HepG2 (cell line): Measurements from ENCODE around the gene EXOC7. TPM values are rescaled to one million over a fixed set of nuclear protein-coding genes. Genes with fewer than 3 reads are reported as not detected.
A peak's percentile ranks its signal among the peaks of the same experiment; 100 is the strongest.

ENCODE experiments used
- ARNT ChIP-seq: fragments of 450-650 bp; IDR thresholded peaks from 2 replicates; pipeline ENCODE4 v1.6.1; 2017
- BRCA1 ChIP-seq: sonication (generic); formaldehyde crosslinking; IDR thresholded peaks from 2 replicates; pipeline ENCODE4 v1.4.0; 2020; ENCODE audit warnings: missing genetic modification reagents
- CEBPG ChIP-seq: IDR thresholded peaks from 2 replicates; pipeline ENCODE4 v1.6.1; 2016
- FOXK2 ChIP-seq: fragments of 450-650 bp; IDR thresholded peaks from 2 replicates; pipeline ENCODE4 v1.6.1; 2016
- GABPB1 ChIP-seq: IDR thresholded peaks from 2 replicates; pipeline ENCODE4 v1.6.1; 2016; ENCODE audit warnings: mild to moderate bottlenecking, missing genetic modification reagents, moderate library complexity, missing compliant biosample characterization
- GTF2F1 ChIP-seq: fragments of 150-350 bp; IDR thresholded peaks from 2 replicates; pipeline ENCODE4 v1.6.1; 2014; ENCODE audit warnings: low read length
- MEIS2 ChIP-seq: sonication (generic); formaldehyde crosslinking; IDR thresholded peaks from 2 replicates; pipeline ENCODE4 v1.9.0; 2021; ENCODE audit warnings: mild to moderate bottlenecking, missing genetic modification reagents
- NRL ChIP-seq: sonication (generic); formaldehyde crosslinking; IDR thresholded peaks from 2 replicates; pipeline ENCODE4 v1.5.0; 2020; ENCODE audit warnings: missing genetic modification reagents, mild to moderate bottlenecking, moderate library complexity, borderline replicate concordance
- PAWR ChIP-seq: sonication (generic); formaldehyde crosslinking; IDR thresholded peaks from 2 replicates; pipeline ENCODE4 v1.4.0; 2020; ENCODE audit warnings: missing genetic modification reagents, mild to moderate bottlenecking, borderline replicate concordance
- POGZ ChIP-seq: sonication (generic); formaldehyde crosslinking; IDR thresholded peaks from 2 replicates; pipeline ENCODE4 v1.4.0; 2020; ENCODE audit warnings: mild to moderate bottlenecking, missing genetic modification reagents
- RNF2 ChIP-seq: fragments of 450-650 bp; conservative IDR thresholded peaks from 2 replicates; pipeline ENCODE4 v1.6.1; 2016; ENCODE audit warnings: low read depth
- SMAD9 ChIP-seq: sonication (generic); formaldehyde crosslinking; IDR thresholded peaks from 2 replicates; pipeline ENCODE4 v1.5.1; 2020; ENCODE audit warnings: mild to moderate bottlenecking, missing genetic modification reagents
- ZBTB1 ChIP-seq: sonication (generic); formaldehyde crosslinking; IDR thresholded peaks from 2 replicates; pipeline ENCODE4 v1.4.0; 2020; ENCODE audit warnings: missing genetic modification reagents, borderline replicate concordance
- ZNF605 ChIP-seq: sonication (generic); formaldehyde crosslinking; IDR thresholded peaks from 2 replicates; pipeline ENCODE4 v1.8.0; 2022; ENCODE audit warnings: mild to moderate bottlenecking, missing genetic modification reagents
- polyA plus RNA-seq, 8 experiments: library from polyadenylated mRNA; depleted of rRNA in 3 of 8; stranded (reverse) in 7 of 8; unstranded in 1 of 8; fragments of >200 nt; fragmentation: Illumina TruSeq in 4 of 8; extraction: Trizol in 4 of 8; gene quantifications; 2 replicates each; pipeline versions ENCODE4 v1.2.1 to v1.2.3, GENCODE V29; 2011 to 2016; ENCODE audit warnings: low read depth in 4 of 8, missing spikeins in 1 of 8, mixed read lengths in 1 of 8; ENCODE audit not compliant: insufficient read depth in 1 of 8
- total RNA-seq, 5 experiments: library from RNA; depleted of rRNA; stranded (reverse); fragments of >200 nt; fragmentation: Illumina TruSeq; extraction: Trizol; gene quantifications; 2 replicates each; pipeline ENCODE4 v1.2.3, GENCODE V29; 2016; ENCODE audit warnings: low read depth in 1 of 5
- TF ChIP-seq, protein P1 (sequence below): sonication (generic); formaldehyde crosslinking; IDR thresholded peaks from 2 replicates; pipeline ENCODE4 v1.4.0; 2020; ENCODE audit warnings: missing genetic modification reagents
- TF ChIP-seq, protein P2 (sequence below): fragments of 450-650 bp; IDR thresholded peaks from 2 replicates; pipeline ENCODE4 v1.6.1; 2017; ENCODE audit warnings: mild to moderate bottlenecking
- TF ChIP-seq, protein P3 (sequence below): sonication (generic); formaldehyde crosslinking; conservative IDR thresholded peaks from 2 replicates; pipeline ENCODE4 v1.4.0; 2020; ENCODE audit warnings: missing genetic modification reagents
- TF ChIP-seq, protein P4 (sequence below): sonication (generic); formaldehyde crosslinking; IDR thresholded peaks from 2 replicates; pipeline ENCODE4 v1.9.0; 2021; ENCODE audit warnings: missing genetic modification reagents, borderline replicate concordance
- TF ChIP-seq, protein P5 (sequence below): sonication (generic); formaldehyde crosslinking; IDR thresholded peaks from 2 replicates; pipeline ENCODE4 v1.4.0; 2020; ENCODE audit warnings: mild to moderate bottlenecking, missing genetic modification reagents
- TF ChIP-seq, protein P6 (sequence below): IDR thresholded peaks from 2 replicates; pipeline ENCODE4 v1.6.1; 2018; ENCODE audit warnings: missing genetic modification reagents

The EXOC7 gene
- total and polyA plus RNA-seq, 2 of the 13 experiments (the other 11 are each of a cell fraction or from before 2014, with no cell fraction given) = 86.9 to 116 TPM

DNA sequence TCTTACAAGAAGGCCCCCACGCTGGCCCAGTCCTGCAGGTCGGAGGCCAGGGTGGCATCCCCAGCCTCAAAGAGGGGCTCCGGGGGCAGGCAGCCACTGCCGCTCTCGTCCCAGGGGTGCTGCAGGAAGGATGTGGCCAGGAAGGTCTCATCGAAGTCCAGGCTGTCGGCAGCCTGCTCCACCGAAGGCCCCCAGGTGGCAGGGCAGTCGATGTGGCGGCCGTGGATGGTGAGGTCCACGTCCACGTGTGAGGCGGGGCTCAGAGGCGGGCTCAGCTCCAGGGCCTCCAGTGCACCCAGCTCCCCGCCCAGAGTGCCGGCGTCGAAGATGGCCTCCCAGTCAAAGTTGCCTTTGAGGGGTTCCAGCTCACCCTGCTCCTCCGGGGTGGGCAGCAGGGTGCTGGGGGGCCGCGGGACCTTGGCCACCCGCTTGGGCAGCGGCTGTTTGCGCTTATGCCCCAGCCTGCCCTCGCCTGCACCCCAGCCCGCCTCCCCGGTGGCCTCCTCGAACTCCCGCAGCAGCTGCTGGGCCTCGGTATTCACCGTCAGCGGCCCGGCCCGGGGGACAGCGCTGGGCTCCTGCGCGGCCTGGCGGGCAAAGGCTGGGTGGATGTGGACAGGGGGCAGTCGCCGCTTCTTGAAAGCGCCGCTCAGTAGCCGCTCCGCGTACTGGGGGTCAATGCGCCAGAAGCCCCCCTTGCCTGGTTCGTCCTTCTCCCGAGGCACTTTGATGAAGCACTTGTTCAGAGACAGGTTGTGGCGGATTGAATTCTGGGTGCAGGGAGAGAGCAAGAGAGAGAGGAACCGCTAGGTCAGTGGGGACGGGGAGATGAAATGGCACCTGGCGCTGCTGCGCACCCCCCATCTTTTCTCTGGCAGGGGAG lies 34.0 kb upstream of the EXOC7 start (continued):
- TF ChIP-seq, protein P1, sequence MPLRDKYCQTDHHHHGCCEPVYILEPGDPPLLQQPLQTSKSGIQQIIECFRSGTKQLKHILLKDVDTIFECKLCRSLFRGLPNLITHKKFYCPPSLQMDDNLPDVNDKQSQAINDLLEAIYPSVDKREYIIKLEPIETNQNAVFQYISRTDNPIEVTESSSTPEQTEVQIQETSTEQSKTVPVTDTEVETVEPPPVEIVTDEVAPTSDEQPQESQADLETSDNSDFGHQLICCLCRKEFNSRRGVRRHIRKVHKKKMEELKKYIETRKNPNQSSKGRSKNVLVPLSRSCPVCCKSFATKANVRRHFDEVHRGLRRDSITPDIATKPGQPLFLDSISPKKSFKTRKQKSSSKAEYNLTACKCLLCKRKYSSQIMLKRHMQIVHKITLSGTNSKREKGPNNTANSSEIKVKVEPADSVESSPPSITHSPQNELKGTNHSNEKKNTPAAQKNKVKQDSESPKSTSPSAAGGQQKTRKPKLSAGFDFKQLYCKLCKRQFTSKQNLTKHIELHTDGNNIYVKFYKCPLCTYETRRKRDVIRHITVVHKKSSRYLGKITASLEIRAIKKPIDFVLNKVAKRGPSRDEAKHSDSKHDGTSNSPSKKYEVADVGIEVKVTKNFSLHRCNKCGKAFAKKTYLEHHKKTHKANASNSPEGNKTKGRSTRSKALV = no peak
- peak; percentile 15; the same call in 1 of the 2 replicates for TF ChIP-seq GABPB1
- no peak for TF ChIP-seq ZBTB1
- TF ChIP-seq CEBPG (CRISPR knock-in tag) = no peak
- TF ChIP-seq SMAD9 (CRISPR knock-in tag) = 0 out of 2 replicates have a peak, but pooled peaks have one; percentile 61
- TF ChIP-seq, protein P2, sequence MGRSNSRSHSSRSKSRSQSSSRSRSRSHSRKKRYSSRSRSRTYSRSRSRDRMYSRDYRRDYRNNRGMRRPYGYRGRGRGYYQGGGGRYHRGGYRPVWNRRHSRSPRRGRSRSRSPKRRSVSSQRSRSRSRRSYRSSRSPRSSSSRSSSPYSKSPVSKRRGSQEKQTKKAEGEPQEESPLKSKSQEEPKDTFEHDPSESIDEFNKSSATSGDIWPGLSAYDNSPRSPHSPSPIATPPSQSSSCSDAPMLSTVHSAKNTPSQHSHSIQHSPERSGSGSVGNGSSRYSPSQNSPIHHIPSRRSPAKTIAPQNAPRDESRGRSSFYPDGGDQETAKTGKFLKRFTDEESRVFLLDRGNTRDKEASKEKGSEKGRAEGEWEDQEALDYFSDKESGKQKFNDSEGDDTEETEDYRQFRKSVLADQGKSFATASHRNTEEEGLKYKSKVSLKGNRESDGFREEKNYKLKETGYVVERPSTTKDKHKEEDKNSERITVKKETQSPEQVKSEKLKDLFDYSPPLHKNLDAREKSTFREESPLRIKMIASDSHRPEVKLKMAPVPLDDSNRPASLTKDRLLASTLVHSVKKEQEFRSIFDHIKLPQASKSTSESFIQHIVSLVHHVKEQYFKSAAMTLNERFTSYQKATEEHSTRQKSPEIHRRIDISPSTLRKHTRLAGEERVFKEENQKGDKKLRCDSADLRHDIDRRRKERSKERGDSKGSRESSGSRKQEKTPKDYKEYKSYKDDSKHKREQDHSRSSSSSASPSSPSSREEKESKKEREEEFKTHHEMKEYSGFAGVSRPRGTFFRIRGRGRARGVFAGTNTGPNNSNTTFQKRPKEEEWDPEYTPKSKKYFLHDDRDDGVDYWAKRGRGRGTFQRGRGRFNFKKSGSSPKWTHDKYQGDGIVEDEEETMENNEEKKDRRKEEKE = no peak
- no peak for TF ChIP-seq RNF2
- TF ChIP-seq ARNT = no peak
- no peak for TF ChIP-seq FOXK2
- no peak; the same call in 1 of the 2 replicates for TF ChIP-seq MEIS2 (CRISPR knock-in tag)
- TF ChIP-seq, protein P3, sequence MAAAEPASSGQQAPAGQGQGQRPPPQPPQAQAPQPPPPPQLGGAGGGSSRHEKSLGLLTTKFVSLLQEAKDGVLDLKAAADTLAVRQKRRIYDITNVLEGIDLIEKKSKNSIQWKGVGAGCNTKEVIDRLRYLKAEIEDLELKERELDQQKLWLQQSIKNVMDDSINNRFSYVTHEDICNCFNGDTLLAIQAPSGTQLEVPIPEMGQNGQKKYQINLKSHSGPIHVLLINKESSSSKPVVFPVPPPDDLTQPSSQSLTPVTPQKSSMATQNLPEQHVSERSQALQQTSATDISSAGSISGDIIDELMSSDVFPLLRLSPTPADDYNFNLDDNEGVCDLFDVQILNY (CRISPR knock-in tag) = no peak
- TF ChIP-seq GTF2F1 = no peak
- TF ChIP-seq BRCA1 (CRISPR knock-in tag) = no peak
- TF ChIP-seq, protein P4, sequence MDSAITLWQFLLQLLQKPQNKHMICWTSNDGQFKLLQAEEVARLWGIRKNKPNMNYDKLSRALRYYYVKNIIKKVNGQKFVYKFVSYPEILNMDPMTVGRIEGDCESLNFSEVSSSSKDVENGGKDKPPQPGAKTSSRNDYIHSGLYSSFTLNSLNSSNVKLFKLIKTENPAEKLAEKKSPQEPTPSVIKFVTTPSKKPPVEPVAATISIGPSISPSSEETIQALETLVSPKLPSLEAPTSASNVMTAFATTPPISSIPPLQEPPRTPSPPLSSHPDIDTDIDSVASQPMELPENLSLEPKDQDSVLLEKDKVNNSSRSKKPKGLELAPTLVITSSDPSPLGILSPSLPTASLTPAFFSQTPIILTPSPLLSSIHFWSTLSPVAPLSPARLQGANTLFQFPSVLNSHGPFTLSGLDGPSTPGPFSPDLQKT = no peak
- TF ChIP-seq, protein P5, sequence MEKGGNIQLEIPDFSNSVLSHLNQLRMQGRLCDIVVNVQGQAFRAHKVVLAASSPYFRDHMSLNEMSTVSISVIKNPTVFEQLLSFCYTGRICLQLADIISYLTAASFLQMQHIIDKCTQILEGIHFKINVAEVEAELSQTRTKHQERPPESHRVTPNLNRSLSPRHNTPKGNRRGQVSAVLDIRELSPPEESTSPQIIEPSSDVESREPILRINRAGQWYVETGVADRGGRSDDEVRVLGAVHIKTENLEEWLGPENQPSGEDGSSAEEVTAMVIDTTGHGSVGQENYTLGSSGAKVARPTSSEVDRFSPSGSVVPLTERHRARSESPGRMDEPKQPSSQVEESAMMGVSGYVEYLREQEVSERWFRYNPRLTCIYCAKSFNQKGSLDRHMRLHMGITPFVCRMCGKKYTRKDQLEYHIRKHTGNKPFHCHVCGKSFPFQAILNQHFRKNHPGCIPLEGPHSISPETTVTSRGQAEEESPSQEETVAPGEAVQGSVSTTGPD (CRISPR knock-in tag) = no peak
- no peak for TF ChIP-seq PAWR
- TF ChIP-seq, protein P6, sequence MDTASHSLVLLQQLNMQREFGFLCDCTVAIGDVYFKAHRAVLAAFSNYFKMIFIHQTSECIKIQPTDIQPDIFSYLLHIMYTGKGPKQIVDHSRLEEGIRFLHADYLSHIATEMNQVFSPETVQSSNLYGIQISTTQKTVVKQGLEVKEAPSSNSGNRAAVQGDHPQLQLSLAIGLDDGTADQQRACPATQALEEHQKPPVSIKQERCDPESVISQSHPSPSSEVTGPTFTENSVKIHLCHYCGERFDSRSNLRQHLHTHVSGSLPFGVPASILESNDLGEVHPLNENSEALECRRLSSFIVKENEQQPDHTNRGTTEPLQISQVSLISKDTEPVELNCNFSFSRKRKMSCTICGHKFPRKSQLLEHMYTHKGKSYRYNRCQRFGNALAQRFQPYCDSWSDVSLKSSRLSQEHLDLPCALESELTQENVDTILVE (CRISPR knock-in tag) = no peak
- no peak for TF ChIP-seq NRL
- TF ChIP-seq POGZ (CRISPR knock-in tag) = no peak
- TF ChIP-seq ZNF605 = no peak
